ENCODE data around the gene PXN. TPM values are rescaled to one million over a fixed set of nuclear protein-coding genes. Genes with fewer than 3 reads are reported as not detected.

Gene PXN
- total and polyA plus RNA-seq, 2 of the 13 experiments (the other 11 are each of a cell fraction or from before 2014, with no cell fraction given) = 13.6 to 14.2 TPM

DNA sequence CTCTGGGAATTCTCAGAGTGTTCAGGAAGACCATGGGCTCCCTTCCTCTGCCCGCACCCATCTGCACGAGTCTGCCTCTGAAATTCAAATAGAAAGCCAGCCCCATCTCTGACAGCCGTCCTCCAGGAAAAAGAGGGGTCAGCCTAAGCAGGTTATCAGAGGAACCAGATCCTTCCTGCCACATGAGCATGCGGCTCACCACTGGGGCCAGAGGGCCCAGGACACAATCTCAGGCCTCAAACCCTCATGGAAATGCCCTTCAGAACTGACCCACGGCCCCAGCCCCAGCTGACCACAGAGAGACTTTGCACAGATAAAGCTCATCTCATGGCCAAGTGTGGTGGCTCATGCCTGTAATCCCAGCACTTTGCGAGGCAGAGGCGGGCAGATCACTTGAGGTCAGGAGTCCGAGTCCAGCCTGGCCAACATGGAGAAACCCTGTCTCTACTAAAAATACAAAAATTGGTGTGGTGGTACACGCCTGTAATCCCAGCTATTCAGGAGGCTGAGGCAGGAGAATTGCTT is 23.2 kb downstream of the PXN start (continued):
- TF ChIP-seq, protein P1, sequence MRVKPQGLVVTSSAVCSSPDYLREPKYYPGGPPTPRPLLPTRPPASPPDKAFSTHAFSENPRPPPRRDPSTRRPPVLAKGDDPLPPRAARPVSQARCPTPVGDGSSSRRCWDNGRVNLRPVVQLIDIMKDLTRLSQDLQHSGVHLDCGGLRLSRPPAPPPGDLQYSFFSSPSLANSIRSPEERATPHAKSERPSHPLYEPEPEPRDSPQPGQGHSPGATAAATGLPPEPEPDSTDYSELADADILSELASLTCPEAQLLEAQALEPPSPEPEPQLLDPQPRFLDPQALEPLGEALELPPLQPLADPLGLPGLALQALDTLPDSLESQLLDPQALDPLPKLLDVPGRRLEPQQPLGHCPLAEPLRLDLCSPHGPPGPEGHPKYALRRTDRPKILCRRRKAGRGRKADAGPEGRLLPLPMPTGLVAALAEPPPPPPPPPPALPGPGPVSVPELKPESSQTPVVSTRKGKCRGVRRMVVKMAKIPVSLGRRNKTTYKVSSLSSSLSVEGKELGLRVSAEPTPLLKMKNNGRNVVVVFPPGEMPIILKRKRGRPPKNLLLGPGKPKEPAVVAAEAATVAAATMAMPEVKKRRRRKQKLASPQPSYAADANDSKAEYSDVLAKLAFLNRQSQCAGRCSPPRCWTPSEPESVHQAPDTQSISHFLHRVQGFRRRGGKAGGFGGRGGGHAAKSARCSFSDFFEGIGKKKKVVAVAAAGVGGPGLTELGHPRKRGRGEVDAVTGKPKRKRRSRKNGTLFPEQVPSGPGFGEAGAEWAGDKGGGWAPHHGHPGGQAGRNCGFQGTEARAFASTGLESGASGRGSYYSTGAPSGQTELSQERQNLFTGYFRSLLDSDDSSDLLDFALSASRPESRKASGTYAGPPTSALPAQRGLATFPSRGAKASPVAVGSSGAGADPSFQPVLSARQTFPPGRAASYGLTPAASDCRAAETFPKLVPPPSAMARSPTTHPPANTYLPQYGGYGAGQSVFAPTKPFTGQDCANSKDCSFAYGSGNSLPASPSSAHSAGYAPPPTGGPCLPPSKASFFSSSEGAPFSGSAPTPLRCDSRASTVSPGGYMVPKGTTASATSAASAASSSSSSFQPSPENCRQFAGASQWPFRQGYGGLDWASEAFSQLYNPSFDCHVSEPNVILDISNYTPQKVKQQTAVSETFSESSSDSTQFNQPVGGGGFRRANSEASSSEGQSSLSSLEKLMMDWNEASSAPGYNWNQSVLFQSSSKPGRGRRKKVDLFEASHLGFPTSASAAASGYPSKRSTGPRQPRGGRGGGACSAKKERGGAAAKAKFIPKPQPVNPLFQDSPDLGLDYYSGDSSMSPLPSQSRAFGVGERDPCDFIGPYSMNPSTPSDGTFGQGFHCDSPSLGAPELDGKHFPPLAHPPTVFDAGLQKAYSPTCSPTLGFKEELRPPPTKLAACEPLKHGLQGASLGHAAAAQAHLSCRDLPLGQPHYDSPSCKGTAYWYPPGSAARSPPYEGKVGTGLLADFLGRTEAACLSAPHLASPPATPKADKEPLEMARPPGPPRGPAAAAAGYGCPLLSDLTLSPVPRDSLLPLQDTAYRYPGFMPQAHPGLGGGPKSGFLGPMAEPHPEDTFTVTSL (CRISPR knock-in tag; IDR thresholded peaks at IDR 0.05; ENCODE audit: borderline replicate concordance) = no peak
- TF ChIP-seq AFF4 (CRISPR knock-in tag; IDR thresholded peaks at IDR 0.05) (no peak), ZNF33B (CRISPR knock-in tag; IDR thresholded peaks at IDR 0.05) (no peak), GATA4 (IDR thresholded peaks at IDR 0.05; ENCODE audit: borderline replicate concordance, low read depth) (no peak), ZFX (CRISPR knock-in tag; IDR thresholded peaks at IDR 0.05; ENCODE audit: low read depth) (no peak), LBX2 (CRISPR knock-in tag; IDR thresholded peaks at IDR 0.05; ENCODE audit: borderline replicate concordance) (no peak), EED (CRISPR knock-in tag; IDR thresholded peaks at IDR 0.05) (no peak), CBX2 (IDR thresholded peaks at IDR 0.05; ENCODE audit: low read depth, low read length) (no peak), CBX2 (CRISPR knock-in tag; IDR thresholded peaks at IDR 0.05; ENCODE audit: low read depth) (no peak)
- TF ChIP-seq, protein P2, sequence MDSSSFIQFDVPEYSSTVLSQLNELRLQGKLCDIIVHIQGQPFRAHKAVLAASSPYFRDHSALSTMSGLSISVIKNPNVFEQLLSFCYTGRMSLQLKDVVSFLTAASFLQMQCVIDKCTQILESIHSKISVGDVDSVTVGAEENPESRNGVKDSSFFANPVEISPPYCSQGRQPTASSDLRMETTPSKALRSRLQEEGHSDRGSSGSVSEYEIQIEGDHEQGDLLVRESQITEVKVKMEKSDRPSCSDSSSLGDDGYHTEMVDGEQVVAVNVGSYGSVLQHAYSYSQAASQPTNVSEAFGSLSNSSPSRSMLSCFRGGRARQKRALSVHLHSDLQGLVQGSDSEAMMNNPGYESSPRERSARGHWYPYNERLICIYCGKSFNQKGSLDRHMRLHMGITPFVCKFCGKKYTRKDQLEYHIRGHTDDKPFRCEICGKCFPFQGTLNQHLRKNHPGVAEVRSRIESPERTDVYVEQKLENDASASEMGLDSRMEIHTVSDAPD (CRISPR knock-in tag; IDR thresholded peaks at IDR 0.05) = no peak

Measured in HepG2 (cell line).